Loucy (cell line): ENCODE measurements around the gene PRR23E.

Source experiments
- H2AFZ ChIP-seq: fragments of 200-600 bp; sonication (generic); 2 replicates; pipeline ENCODE4 v1.6.0; 2016; ENCODE audit warnings: antibody characterized with exemption, mild to moderate bottlenecking, low read length, moderate library complexity
- H3F3A ChIP-seq: fragments of 200-600 bp; 2 replicates; pipeline ENCODE4 v1.6.0; 2016; ENCODE audit warnings: antibody characterized with exemption, low read depth, mild to moderate bottlenecking
- H3K27me3 ChIP-seq: fragments of 200-600 bp; sonication (generic); 2 replicates; pipeline ENCODE4 v1.6.1; 2014; ENCODE audit warnings: low read length, mild to moderate bottlenecking; ENCODE audit not compliant: insufficient read depth, poor library complexity, severe bottlenecking
- H3K36me3 ChIP-seq: fragments of 200-600 bp; sonication (generic); 2 replicates; pipeline ENCODE4 v1.6.1; 2016; ENCODE audit warnings: low read length; ENCODE audit not compliant: insufficient read depth
- H3K4me1 ChIP-seq: fragments of 200-600 bp; sonication (generic); 2 replicates; pipeline ENCODE4 v1.5.1; 2014; ENCODE audit warnings: low read length, mild to moderate bottlenecking; ENCODE audit not compliant: insufficient read depth, poor library complexity, severe bottlenecking
- H3K4me2 ChIP-seq: fragments of 200-600 bp; sonication (generic); 2 replicates; pipeline ENCODE4 v1.6.0; 2014; ENCODE audit warnings: antibody characterized with exemption, low read length, low read depth, mild to moderate bottlenecking; ENCODE audit not compliant: poor library complexity, severe bottlenecking
- H3K4me3 ChIP-seq: fragments of 200-600 bp; sonication (generic); 2 replicates; pipeline ENCODE4 v1.5.1; 2014; ENCODE audit warnings: low read length, mild to moderate bottlenecking, mixed read lengths; ENCODE audit not compliant: poor library complexity, severe bottlenecking
- H3K79me2 ChIP-seq: fragments of 200-600 bp; sonication (generic); 2 replicates; pipeline ENCODE4 v1.6.1; 2014; ENCODE audit warnings: low read length; ENCODE audit not compliant: insufficient read depth
- H3K9ac ChIP-seq: fragments of 200-600 bp; sonication (generic); 2 replicates; pipeline ENCODE4 v1.6.0; 2014; ENCODE audit warnings: mild to moderate bottlenecking, low read depth, low read length, moderate library complexity; ENCODE audit not compliant: poor library complexity, severe bottlenecking
- H3K9me2 ChIP-seq: fragments of 200-600 bp; sonication (generic); replicated peaks from 2 replicates; pipeline ENCODE4 v1.6.1; 2016; ENCODE audit warnings: low read depth, low read length, mixed read lengths
- H3K9me3 ChIP-seq: fragments of 200-600 bp; sonication (generic); 2 replicates; pipeline ENCODE4 v1.6.1; 2014; ENCODE audit warnings: mild to moderate bottlenecking, antibody characterized with exemption, low read length, low read depth; ENCODE audit not compliant: insufficient read depth
- H4K20me1 ChIP-seq: fragments of 200-600 bp; sonication (generic); 2 replicates; pipeline ENCODE4 v1.6.0; 2014; ENCODE audit warnings: antibody characterized with exemption, low read length, mild to moderate bottlenecking; ENCODE audit not compliant: insufficient read depth, poor library complexity, severe bottlenecking
- CTCF ChIP-seq: fragments of 200-600 bp; sonication (generic); conservative IDR thresholded peaks from 2 replicates; pipeline ENCODE4 v1.5.1; 2014; ENCODE audit warnings: mild to moderate bottlenecking, antibody characterized with exemption, low read length
- EZH2phosphoT487 ChIP-seq: fragments of 200-600 bp; IDR thresholded peaks from 2 replicates; pipeline ENCODE4 v1.6.1; 2018; ENCODE audit warnings: antibody characterized with exemption, mild to moderate bottlenecking, moderate library complexity, borderline replicate concordance

The PRR23E gene

GRCh38 chr3:127177226-127177625, 15.7 kb upstream of the PRR23E start:
- H3K4me3 ChIP-seq: no peak overlapping the region
- H3K9me2 ChIP-seq: no peaks in the 10 kb centered on the region
- H3K79me2 ChIP-seq: no peaks in the 10 kb centered on the region
- no peak overlapping the region for H3K4me2 ChIP-seq
- H4K20me1 ChIP-seq: no peaks in the 10 kb centered on the region
- H2AFZ ChIP-seq: no peak overlapping the region
- TF ChIP-seq CTCF (no peak), EZH2phosphoT487 (no peak)
- no peaks in the 10 kb centered on the region for H3F3A ChIP-seq
- H3K36me3 ChIP-seq: no peaks in the 10 kb centered on the region
- H3K27me3 ChIP-seq: no peaks in the 10 kb centered on the region
- H3K9me3 ChIP-seq: peaks cover 3% of the 10 kb centered on the region; the same call in 1 of the 2 replicates
- peaks cover 6% of the 10 kb centered on the region for H3K4me1 ChIP-seq
- no peak overlapping the region for H3K9ac ChIP-seq

GRCh38 chr3:127180859-127181258, 12.1 kb upstream of the PRR23E start:
- peaks cover 3% of the 10 kb centered on the region; the same call in 1 of the 2 replicates for H3K9me3 ChIP-seq
- no peaks in the 10 kb centered on the region for H3K9me2 ChIP-seq
- no peak for TF ChIP-seq EZH2phosphoT487
- TF ChIP-seq CTCF: no peak
- no peak overlapping the region for H3K9ac ChIP-seq
- H3K36me3 ChIP-seq: no peaks in the 10 kb centered on the region
- no peak overlapping the region for H3K4me3 ChIP-seq
- no peaks in the 10 kb centered on the region for H3F3A ChIP-seq
- H4K20me1 ChIP-seq: no peaks in the 10 kb centered on the region
- no peaks in the 10 kb centered on the region for H3K27me3 ChIP-seq
- no peaks in the 10 kb centered on the region for H3K4me1 ChIP-seq
- H2AFZ ChIP-seq: no peak overlapping the region
- H3K4me2 ChIP-seq: no peak overlapping the region
- no peaks in the 10 kb centered on the region for H3K79me2 ChIP-seq

- no peaks in the 10 kb centered on the region for H3K4me1 ChIP-seq
- H3K27me3 ChIP-seq: no peaks in the 10 kb centered on the region
- no peaks in the 10 kb centered on the region for H3K9me2 ChIP-seq
- no peak overlapping the region for H3K4me3 ChIP-seq
- H3K79me2 ChIP-seq: no peaks in the 10 kb centered on the region
- no peak overlapping the region for H3K9ac ChIP-seq
- H3K36me3 ChIP-seq: no peaks in the 10 kb centered on the region
- H3K9me3 ChIP-seq: no peaks in the 10 kb centered on the region
- H2AFZ ChIP-seq: no peak overlapping the region
- no peaks in the 10 kb centered on the region for H3F3A ChIP-seq
- TF ChIP-seq EZH2phosphoT487 (no peak), CTCF (no peak)
- H4K20me1 ChIP-seq: no peaks in the 10 kb centered on the region
- no peak overlapping the region for H3K4me2 ChIP-seq
Observed at GRCh38 chr3:127182431-127182830, 10.5 kb upstream of the PRR23E start.
